Neural progenitor cell (in vitro differentiated cells): ENCODE results near the gene LYZL6. TPM values are rescaled to one million over a fixed set of nuclear protein-coding genes. Genes with fewer than 3 reads are reported as not detected.

Experiments
- DNase-seq: peaks from one replicate; pipeline ENCODE4 v3.0.0-alpha.2; 2016; ENCODE audit warnings: low spot score
- H2AFZ ChIP-seq: fragments of 200-600 bp; sonication (generic); replicated peaks from 2 replicates; pipeline ENCODE4 v1.6.1; 2016; ENCODE audit warnings: antibody characterized with exemption
- H3F3A ChIP-seq: fragments of 200-600 bp; sonication (generic); 2 replicates; pipeline ENCODE4 v1.6.1; 2016; ENCODE audit warnings: antibody characterized with exemption, low read depth
- H3K27ac ChIP-seq: fragments of 200-600 bp; sonication (generic); 2 replicates; pipeline ENCODE4 v1.5.1; 2016; ENCODE audit warnings: mild to moderate bottlenecking
- H3K27me3 ChIP-seq: fragments of 200-600 bp; sonication (generic); 2 replicates; pipeline ENCODE4 v1.6.1; 2016; ENCODE audit warnings: mild to moderate bottlenecking, moderate library complexity
- H3K36me3 ChIP-seq: fragments of 200-600 bp; sonication (generic); 2 replicates; pipeline ENCODE4 v1.5.1; 2016
- H3K4me1 ChIP-seq: fragments of 200-600 bp; sonication (generic); 2 replicates; pipeline ENCODE4 v1.6.1; 2016; ENCODE audit warnings: mixed run types
- H3K4me2 ChIP-seq: fragments of 200-600 bp; sonication (generic); 2 replicates; pipeline ENCODE4 v1.6.1; 2016
- H3K4me3 ChIP-seq: fragments of 200-600 bp; sonication (generic); 2 replicates; pipeline ENCODE4 v1.5.1; 2016
- H3K79me2 ChIP-seq: fragments of 200-600 bp; sonication (generic); 2 replicates; pipeline ENCODE4 v1.6.1; 2016; ENCODE audit warnings: low read depth
- H3K9ac ChIP-seq: fragments of 200-600 bp; sonication (generic); 2 replicates; pipeline ENCODE4 v1.6.1; 2016
- H3K9me3 ChIP-seq: fragments of 200-600 bp; sonication (generic); 2 replicates; pipeline ENCODE4 v1.5.1; 2016; ENCODE audit warnings: low read depth
- H4K20me1 ChIP-seq: fragments of 200-600 bp; sonication (generic); 2 replicates; pipeline ENCODE4 v1.6.1; 2016; ENCODE audit warnings: low read depth
- H3K27ac Mint-ChIP-seq: 3 replicates; pipeline ENCODE4 v1.8.0; 2021; ENCODE audit warnings: mixed read lengths
- H3K27me3 Mint-ChIP-seq: 2 replicates; pipeline ENCODE4 v1.8.0; 2022; ENCODE audit warnings: low read depth, mild to moderate bottlenecking, inconsistent platforms, moderate library complexity, mixed read lengths; ENCODE audit not compliant: insufficient read depth
- H3K36me3 Mint-ChIP-seq: 3 replicates; pipeline ENCODE4 v1.8.0; 2021; ENCODE audit warnings: mixed read lengths
- H3K4me1 Mint-ChIP-seq: 3 replicates; pipeline ENCODE4 v1.8.0; 2021; ENCODE audit warnings: mixed read lengths
- H3K4me3 Mint-ChIP-seq: 3 replicates; pipeline ENCODE4 v1.8.0; 2021; ENCODE audit warnings: mild to moderate bottlenecking, moderate library complexity, mixed read lengths
- H3K9me3 Mint-ChIP-seq: 3 replicates; pipeline ENCODE4 v1.8.0; 2020; ENCODE audit warnings: mixed read lengths
- EZH2 ChIP-seq: fragments of 200-600 bp; sonication (generic); IDR thresholded peaks from 2 replicates; pipeline ENCODE4 v1.6.1; 2017; ENCODE audit warnings: antibody characterized with exemption, mild to moderate bottlenecking, moderate library complexity
- EZH2phosphoT487 ChIP-seq: fragments of 200-600 bp; sonication (generic); IDR thresholded peaks from 2 replicates; pipeline ENCODE4 v1.6.1; 2017; ENCODE audit warnings: antibody characterized with exemption
- total RNA-seq: library from RNA; depleted of rRNA; stranded (reverse); fragments of >200 nt; gene quantifications from 2 replicates; pipeline ENCODE4 v1.2.3, GENCODE V29; 2015; ENCODE audit warnings: low replicate concordance
- TF ChIP-seq, protein P1 (sequence below): fragments of 200-600 bp; sonication (generic); IDR thresholded peaks from 2 replicates; pipeline ENCODE4 v1.5.1; 2017; ENCODE audit warnings: antibody characterized with exemption, mild to moderate bottlenecking

LYZL6 gene, protein sequence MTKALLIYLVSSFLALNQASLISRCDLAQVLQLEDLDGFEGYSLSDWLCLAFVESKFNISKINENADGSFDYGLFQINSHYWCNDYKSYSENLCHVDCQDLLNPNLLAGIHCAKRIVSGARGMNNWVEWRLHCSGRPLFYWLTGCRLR
- not detected in 2 replicates for total RNA-seq

DNA sequence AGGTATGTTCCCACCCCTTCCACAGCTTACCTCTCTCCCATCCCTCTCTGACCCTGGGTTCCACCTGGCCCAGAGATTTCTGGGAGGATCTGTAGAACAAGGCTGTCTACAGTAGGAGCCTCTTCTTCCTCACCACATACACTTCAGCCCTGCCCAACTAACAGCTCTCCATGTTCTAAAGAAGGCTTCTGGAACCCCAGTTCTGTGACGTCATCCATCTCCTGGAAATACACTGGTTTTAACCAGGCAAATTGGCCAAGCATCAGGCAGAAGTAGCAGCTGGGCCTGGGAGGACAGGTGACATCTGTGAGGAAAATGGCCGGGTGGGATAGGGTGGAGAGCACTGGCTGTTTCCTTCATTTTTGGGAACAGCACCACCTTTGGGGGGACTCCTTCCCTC, at the start of gene LYZL6:
LYZL6 (minus strand) TSS at position 177 of the 400 bp plus-strand sequence. CDS start 4,357 bp downstream, outside the sequence.
- TF ChIP-seq EZH2, result no peak
- TF ChIP-seq EZH2phosphoT487, result no peak
- TF ChIP-seq, protein P1, sequence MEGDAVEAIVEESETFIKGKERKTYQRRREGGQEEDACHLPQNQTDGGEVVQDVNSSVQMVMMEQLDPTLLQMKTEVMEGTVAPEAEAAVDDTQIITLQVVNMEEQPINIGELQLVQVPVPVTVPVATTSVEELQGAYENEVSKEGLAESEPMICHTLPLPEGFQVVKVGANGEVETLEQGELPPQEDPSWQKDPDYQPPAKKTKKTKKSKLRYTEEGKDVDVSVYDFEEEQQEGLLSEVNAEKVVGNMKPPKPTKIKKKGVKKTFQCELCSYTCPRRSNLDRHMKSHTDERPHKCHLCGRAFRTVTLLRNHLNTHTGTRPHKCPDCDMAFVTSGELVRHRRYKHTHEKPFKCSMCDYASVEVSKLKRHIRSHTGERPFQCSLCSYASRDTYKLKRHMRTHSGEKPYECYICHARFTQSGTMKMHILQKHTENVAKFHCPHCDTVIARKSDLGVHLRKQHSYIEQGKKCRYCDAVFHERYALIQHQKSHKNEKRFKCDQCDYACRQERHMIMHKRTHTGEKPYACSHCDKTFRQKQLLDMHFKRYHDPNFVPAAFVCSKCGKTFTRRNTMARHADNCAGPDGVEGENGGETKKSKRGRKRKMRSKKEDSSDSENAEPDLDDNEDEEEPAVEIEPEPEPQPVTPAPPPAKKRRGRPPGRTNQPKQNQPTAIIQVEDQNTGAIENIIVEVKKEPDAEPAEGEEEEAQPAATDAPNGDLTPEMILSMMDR, result no peak
- H3K9me3 ChIP-seq, result no peaks in the 10 kb centered on the region
- no peak for DNase-seq
- no peaks in the 10 kb centered on the region for H3K4me1 ChIP-seq
- no peak within 1 kb of the TSS for H3K9ac ChIP-seq
- no peaks in the 10 kb centered on the region for H3K79me2 ChIP-seq
- H3F3A ChIP-seq, result no peaks in the 10 kb centered on the region
- peak within 1 kb of the TSS; percentile 18 for H3K27ac Mint-ChIP-seq
- H3K4me3 ChIP-seq, result no peak within 1 kb of the TSS
- no peaks in the 10 kb centered on the region for H4K20me1 ChIP-seq
- peaks cover 4% of the 10 kb centered on the region for H3K27me3 Mint-ChIP-seq
- H3K4me1 Mint-ChIP-seq, result no peaks in the 10 kb centered on the region
- no peaks in the 10 kb centered on the region for H3K36me3 Mint-ChIP-seq
- no peak within 1 kb of the TSS for H2AFZ ChIP-seq
- no peaks in the 10 kb centered on the region for H3K36me3 ChIP-seq
- no peak within 1 kb of the TSS for H3K4me3 Mint-ChIP-seq
- no peaks in the 10 kb centered on the region for H3K27me3 ChIP-seq
- no peak within 1 kb of the TSS for H3K27ac ChIP-seq
- no peaks in the 10 kb centered on the region for H3K9me3 Mint-ChIP-seq
- H3K4me2 ChIP-seq, result no peak within 1 kb of the TSS

DNA sequence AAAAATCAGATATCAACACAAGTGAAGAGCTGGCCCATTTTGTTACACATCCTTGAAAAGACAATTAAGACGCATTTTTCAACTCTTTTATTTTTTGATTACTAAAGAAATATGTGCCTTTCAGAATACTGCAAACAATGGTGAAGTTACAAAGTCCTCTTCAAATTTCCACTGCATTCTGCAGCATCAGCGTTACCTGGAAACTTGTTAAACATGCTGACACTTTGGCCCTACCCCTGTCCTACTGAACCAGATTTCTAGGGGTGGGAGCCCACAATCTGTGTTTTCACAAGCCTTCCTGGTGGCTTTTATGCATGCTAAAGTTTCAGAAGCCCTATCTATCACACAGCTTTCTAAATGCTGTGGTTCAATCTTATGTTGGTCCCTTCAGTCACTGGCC, 47.6 kb upstream of the LYZL6 start:
- no peaks in the 10 kb centered on the region for H3K36me3 ChIP-seq
- no peaks in the 10 kb centered on the region for H3K27me3 ChIP-seq
- Mint-ChIP-seq H3K9me3 (peaks cover 11% of the 10 kb centered on the region), H3K4me1 (no peaks in the 10 kb centered on the region), H3K4me3 (no peak overlapping the region), H3K27me3 (no peaks in the 10 kb centered on the region), H3K27ac (no peak overlapping the region), H3K36me3 (no peaks in the 10 kb centered on the region)
- TF ChIP-seq EZH2, result no peak
- TF ChIP-seq, protein P1, result no peak
- no peak for TF ChIP-seq EZH2phosphoT487
- H3K9me3 ChIP-seq, result no peaks in the 10 kb centered on the region
- H2AFZ ChIP-seq, result no peak overlapping the region
- no peak overlapping the region for H3K4me3 ChIP-seq
- no peaks in the 10 kb centered on the region for H3K4me1 ChIP-seq
- DNase-seq, result no peak
- H3K9ac ChIP-seq, result no peak overlapping the region
- no peaks in the 10 kb centered on the region for H4K20me1 ChIP-seq
- no peak overlapping the region for H3K4me2 ChIP-seq
- H3K79me2 ChIP-seq, result no peaks in the 10 kb centered on the region
- no peaks in the 10 kb centered on the region for H3F3A ChIP-seq
- H3K27ac ChIP-seq, result no peak overlapping the region

DNA sequence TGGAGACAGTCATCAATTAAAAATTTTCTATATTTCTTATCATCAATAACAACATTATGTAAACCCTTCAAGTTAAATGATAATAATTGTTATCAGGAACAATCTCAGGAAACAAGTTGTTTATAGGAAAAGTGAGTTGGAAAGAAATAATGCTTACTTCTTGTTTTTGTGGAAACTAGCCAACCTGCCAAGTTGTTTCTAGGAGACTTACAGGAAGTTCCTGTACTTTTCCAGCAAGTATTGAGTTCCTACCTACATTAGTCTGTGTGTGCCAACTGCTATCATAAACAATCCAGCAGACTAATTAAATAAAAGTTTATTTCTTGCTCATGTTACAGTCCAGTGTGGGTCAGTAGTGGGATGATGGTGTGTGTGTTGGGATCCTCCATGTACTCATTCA, 44.7 kb upstream of the LYZL6 start:
- TF ChIP-seq, protein P1, result no peak
- no peak for TF ChIP-seq EZH2phosphoT487
- Histone ChIP-seq H3K4me1 (no peaks in the 10 kb centered on the region), H3K4me2 (no peak overlapping the region), H3K9ac (no peak overlapping the region), H3K4me3 (no peak overlapping the region), H4K20me1 (no peaks in the 10 kb centered on the region), H2AFZ (no peak overlapping the region), H3K79me2 (no peaks in the 10 kb centered on the region), H3K36me3 (no peaks in the 10 kb centered on the region), H3K27me3 (no peaks in the 10 kb centered on the region), H3F3A (no peaks in the 10 kb centered on the region), H3K27ac (no peak overlapping the region), H3K9me3 (no peaks in the 10 kb centered on the region)
- H3K4me3 Mint-ChIP-seq, result no peak overlapping the region
- no peak for DNase-seq
- peaks cover 4% of the 10 kb centered on the region for H3K9me3 Mint-ChIP-seq
- no peaks in the 10 kb centered on the region for H3K4me1 Mint-ChIP-seq
- H3K27me3 Mint-ChIP-seq, result no peaks in the 10 kb centered on the region
- no peaks in the 10 kb centered on the region for H3K36me3 Mint-ChIP-seq
- no peak overlapping the region for H3K27ac Mint-ChIP-seq
